KMS-11 (cell line): ENCODE data around the gene KCNAB1.

Experiments used
- H2AFZ ChIP-seq: fragments of 200-600 bp; sonication (generic); 2 replicates; pipeline ENCODE4 v1.6.1; 2016; ENCODE audit warnings: antibody characterized with exemption, mixed run types, low read depth
- H3K27ac ChIP-seq: fragments of 200-600 bp; sonication (generic); 2 replicates; pipeline ENCODE4 v1.6.1; 2016; ENCODE audit warnings: mild to moderate bottlenecking, mixed run types
- H3K27me3 ChIP-seq: fragments of 200-600 bp; sonication (generic); 2 replicates; pipeline ENCODE4 v1.6.1; 2017; ENCODE audit warnings: mild to moderate bottlenecking, low read depth, mixed run types, moderate library complexity; ENCODE audit not compliant: insufficient read depth
- H3K36me3 ChIP-seq: fragments of 200-600 bp; sonication (generic); 2 replicates; pipeline ENCODE4 v1.6.1; 2017; ENCODE audit warnings: mild to moderate bottlenecking, mixed run types; ENCODE audit not compliant: insufficient read depth
- H3K4me1 ChIP-seq: fragments of 200-600 bp; sonication (generic); 2 replicates; pipeline ENCODE4 v1.6.1; 2016; ENCODE audit warnings: mild to moderate bottlenecking, low read depth, mixed run types; ENCODE audit not compliant: poor library complexity, severe bottlenecking
- H3K4me2 ChIP-seq: fragments of 200-600 bp; sonication (generic); 2 replicates; pipeline ENCODE4 v1.7.0; 2016; ENCODE audit warnings: mild to moderate bottlenecking, mixed run types
- H3K4me3 ChIP-seq: fragments of 200-600 bp; sonication (generic); IDR thresholded peaks from 2 replicates; pipeline ENCODE4 v1.6.1; 2017; ENCODE audit warnings: low read depth, low read length, mixed read lengths; ENCODE audit not compliant: insufficient read depth
- H3K79me2 ChIP-seq: fragments of 200-600 bp; sonication (generic); 2 replicates; pipeline ENCODE4 v1.6.1; 2016; ENCODE audit warnings: low read depth, mixed run types; ENCODE audit not compliant: insufficient read depth
- H3K9ac ChIP-seq: fragments of 200-600 bp; sonication (generic); 2 replicates; pipeline ENCODE4 v1.6.1; 2016; ENCODE audit warnings: mild to moderate bottlenecking, mixed run types
- H4K20me1 ChIP-seq: fragments of 200-600 bp; sonication (generic); 2 replicates; pipeline ENCODE4 v1.6.1; 2016; ENCODE audit warnings: mild to moderate bottlenecking, mixed run types; ENCODE audit not compliant: insufficient read depth
- CTCF ChIP-seq: fragments of 200-600 bp; sonication (generic); conservative IDR thresholded peaks from 2 replicates; pipeline ENCODE4 v1.6.1; 2017; ENCODE audit warnings: low read depth, mild to moderate bottlenecking, antibody characterized with exemption, low read length, moderate library complexity, mixed read lengths

The KCNAB1 gene

GRCh38 chr3:156181509-156181908, 61.1 kb downstream of the KCNAB1 start:
- H4K20me1 ChIP-seq = no peaks in the 10 kb centered on the region
- TF ChIP-seq CTCF = no peak
- H3K4me2 ChIP-seq = no peak overlapping the region
- no peak overlapping the region for H3K9ac ChIP-seq
- H3K27me3 ChIP-seq = no peaks in the 10 kb centered on the region
- no peak overlapping the region for H3K27ac ChIP-seq
- no peak overlapping the region for H3K4me3 ChIP-seq
- H3K4me1 ChIP-seq = no peaks in the 10 kb centered on the region
- no peaks in the 10 kb centered on the region for H3K36me3 ChIP-seq
- no peak overlapping the region for H2AFZ ChIP-seq
- H3K79me2 ChIP-seq = no peaks in the 10 kb centered on the region

GRCh38 chr3:156183396-156183795, 63.0 kb downstream of the KCNAB1 start:
- H2AFZ ChIP-seq = no peak overlapping the region
- H3K27ac ChIP-seq = no peak overlapping the region
- H3K27me3 ChIP-seq = no peaks in the 10 kb centered on the region
- no peak for TF ChIP-seq CTCF
- H3K4me2 ChIP-seq = no peak overlapping the region
- no peaks in the 10 kb centered on the region for H3K36me3 ChIP-seq
- H3K4me3 ChIP-seq = no peak overlapping the region
- no peak overlapping the region for H3K9ac ChIP-seq
- no peaks in the 10 kb centered on the region for H4K20me1 ChIP-seq
- H3K4me1 ChIP-seq = no peaks in the 10 kb centered on the region
- no peaks in the 10 kb centered on the region for H3K79me2 ChIP-seq

GRCh38 chr3:156184156-156184555, 63.8 kb downstream of the KCNAB1 start:
- Histone ChIP-seq H3K4me1 (no peaks in the 10 kb centered on the region), H3K79me2 (no peaks in the 10 kb centered on the region), H3K27ac (no peak overlapping the region), H3K4me3 (no peak overlapping the region), H4K20me1 (no peaks in the 10 kb centered on the region), H2AFZ (no peak overlapping the region), H3K9ac (no peak overlapping the region), H3K27me3 (no peaks in the 10 kb centered on the region), H3K36me3 (no peaks in the 10 kb centered on the region), H3K4me2 (no peak overlapping the region)
- TF ChIP-seq CTCF = no peak

- no peak overlapping the region for H3K4me2 ChIP-seq
- H3K4me1 ChIP-seq = no peaks in the 10 kb centered on the region
- TF ChIP-seq CTCF = no peak
- H2AFZ ChIP-seq = no peak overlapping the region
- no peak overlapping the region for H3K4me3 ChIP-seq
- H3K27me3 ChIP-seq = no peaks in the 10 kb centered on the region
- H3K36me3 ChIP-seq = no peaks in the 10 kb centered on the region
- no peaks in the 10 kb centered on the region for H4K20me1 ChIP-seq
- no peak overlapping the region for H3K27ac ChIP-seq
- no peak overlapping the region for H3K9ac ChIP-seq
- no peaks in the 10 kb centered on the region for H3K79me2 ChIP-seq
Measured at GRCh38 chr3:156187146-156187769, 66.9 kb downstream of the KCNAB1 start.
